HepG2 (cell line): Measurements from ENCODE around the gene LRP1B. TPM values are rescaled to one million over a fixed set of nuclear protein-coding genes. Genes with fewer than 3 reads are reported as not detected.

Experiments used
- ATAC-seq: fragments of 200-7000 bp; cut with Tn5 transposase; 3 replicates; pipeline ENCODE4 v1.9.1; 2020; ENCODE audit warnings: mild to moderate bottlenecking, moderate library complexity
- BruUV-seq: library from RNA; stranded (reverse); fragments of 400-500 nt; replicated peaks from 2 replicates; lab custom pipeline; 2021; lab: Mats Ljungman, UMichigan
- CTCF ChIA-PET: fragments of 300-600 bp; formaldehyde crosslinking; extraction: SDS; loops from one replicate; lab custom pipeline; 2021; ENCODE audit warnings: low total read pairs, inconsistent platforms, low intra/inter-chr PET ratio; lab: Yijun Ruan, JAX
- POLR2A ChIA-PET: fragments of 350-600 bp; sonication (Branson Sonifier 250); formaldehyde crosslinking; loops from one replicate; lab custom pipeline; 2020; ENCODE audit warnings: antibody characterized with exemption, inconsistent platforms; lab: Yijun Ruan, JAX
- DNase-seq: peaks from one replicate; pipeline ENCODE4 v3.0.0-alpha.2; 2015; ENCODE audit warnings: low spot score
- FAIRE-seq: peaks from 3 replicates; lab custom pipeline; 2011; peaks lifted over from hg19 to GRCh38; lab: Jason Lieb, UNC
- H2AFZ ChIP-seq: one replicate; pipeline ENCODE4 v1.6.1; 2011; ENCODE audit warnings: low read length, inconsistent platforms
- H3K27ac ChIP-seq: fragments of 300-600 bp; 3 replicates; pipeline ENCODE4 v1.8.0; 2011; ENCODE audit warnings: mixed run types, mild to moderate bottlenecking, mixed read lengths, low read length, inconsistent platforms; ENCODE audit not compliant: insufficient read depth; ENCODE audit errors: extremely low read length
- H3K27me3 ChIP-seq, 2 experiments: fragments of 200-600 bp in 1 of 2; 2 replicates in 1 of 2; 3 replicates in 1 of 2; pipeline versions ENCODE4 v1.6.0 to v1.8.0; 2011; ENCODE audit warnings: low read length in 2 of 2, mild to moderate bottlenecking in 2 of 2, moderate library complexity in 2 of 2, inconsistent platforms in 1 of 2; ENCODE audit not compliant: insufficient read depth in 2 of 2, control insufficient read depth in 1 of 2
- H3K36me3 ChIP-seq, 2 experiments: fragments of 200-600 bp in 1 of 2; replicated peaks in 1 of 2; 2 replicates in 1 of 2; 3 replicates in 1 of 2; pipeline versions ENCODE4 v1.5.1 to v1.8.0; 2011; ENCODE audit warnings: low read length in 2 of 2, inconsistent platforms in 1 of 2; ENCODE audit not compliant: insufficient read depth in 2 of 2, control insufficient read depth in 1 of 2
- H3K4me1 ChIP-seq: 2 replicates; pipeline ENCODE4 v1.5.1; 2012; ENCODE audit warnings: low read length, inconsistent platforms; ENCODE audit not compliant: insufficient read depth
- H3K4me2 ChIP-seq: 2 replicates; pipeline ENCODE4 v1.6.0; 2011; ENCODE audit warnings: low read depth, low read length, inconsistent platforms
- H3K4me3 ChIP-seq, 3 experiments: fragments of 200-600 bp in 1 of 3; sonication (generic), shearing (Covaris generic) in 1 of 3; replicated peaks in 1 of 3; 2 replicates each; pipeline ENCODE4 v1.5.1; 2011 to 2016; ENCODE audit warnings: low read length in 3 of 3, inconsistent platforms in 2 of 3, low read depth in 2 of 3, mild to moderate bottlenecking in 2 of 3, control low read depth in 1 of 3, mixed read lengths in 1 of 3; ENCODE audit not compliant: insufficient read depth in 1 of 3
- H3K79me2 ChIP-seq: one replicate; pipeline ENCODE4 v1.6.1; 2011; ENCODE audit warnings: low read length, inconsistent platforms; ENCODE audit not compliant: insufficient read depth
- H3K9ac ChIP-seq: 2 replicates; pipeline ENCODE4 v1.6.0; 2011; ENCODE audit warnings: mild to moderate bottlenecking, low read depth, low read length, inconsistent platforms; ENCODE audit not compliant: insufficient read depth
- H3K9me3 ChIP-seq: 2 replicates; pipeline ENCODE4 v1.5.1; 2012; ENCODE audit warnings: mild to moderate bottlenecking, low read length
- H4K20me1 ChIP-seq: 2 replicates; pipeline ENCODE4 v1.6.0; 2011; ENCODE audit warnings: inconsistent platforms, mild to moderate bottlenecking, low read length, moderate library complexity; ENCODE audit not compliant: insufficient read depth
- SMYD3 ChIP-seq: sonication (generic); formaldehyde crosslinking; IDR thresholded peaks from 2 replicates; pipeline ENCODE4 v1.8.1; 2023; ENCODE audit warnings: mild to moderate bottlenecking, missing genetic modification reagents
- SRSF1 ChIP-seq: fragments of 200-400 bp; formaldehyde crosslinking; optimal IDR thresholded peaks from 2 replicates; pipeline ENCODE3; 2017; ENCODE audit warnings: mild to moderate bottlenecking, low read depth, low read length, moderate library complexity
- ZBTB42 ChIP-seq: sonication (generic); formaldehyde crosslinking; IDR thresholded peaks from 2 replicates; pipeline ENCODE4 v1.5.0; 2020; ENCODE audit warnings: mild to moderate bottlenecking, missing genetic modification reagents
- ZNF619 ChIP-seq: sonication (generic); formaldehyde crosslinking; IDR thresholded peaks from 2 replicates; pipeline ENCODE4 v1.4.0; 2020; ENCODE audit warnings: mild to moderate bottlenecking, missing genetic modification reagents
- ZSCAN31 ChIP-seq: sonication (generic); formaldehyde crosslinking; IDR thresholded peaks from 2 replicates; pipeline ENCODE4 v1.5.0; 2020; ENCODE audit warnings: low read depth, mild to moderate bottlenecking, missing genetic modification reagents
- WGBS: methylation state at CpG from one replicate; pipeline ENCODE4 v1.1.6; 2017; ENCODE audit warnings: low lambda C conversion rate; 5-methylcytosine and 5-hydroxymethylcytosine counted together
- in situ Hi-C: cut with HindIII; loops from 2 replicates; pipeline ENCODE4 v1.10.0; 2017; ENCODE audit warnings: low pct_unique_long_range_greater_than_20kb; ENCODE audit not compliant: extremely low pct_ligation_motif_present
- intact Hi-C: fragments of 100-400 bp; cut with micrococcal nuclease; formaldehyde crosslinking; loops from one replicate; pipeline ENCODE4 v1.10.0; 2022; ENCODE audit not compliant: unreplicated experiment
- polyA plus RNA-seq, 8 experiments: library from polyadenylated mRNA; depleted of rRNA in 3 of 8; stranded (reverse) in 7 of 8; unstranded in 1 of 8; fragments of >200 nt; fragmentation: Illumina TruSeq in 4 of 8; extraction: Trizol in 4 of 8; gene quantifications; 2 replicates each; pipeline versions ENCODE4 v1.2.1 to v1.2.3, GENCODE V29; 2011 to 2016; ENCODE audit warnings: low read depth in 4 of 8, missing spikeins in 1 of 8, mixed read lengths in 1 of 8; ENCODE audit not compliant: insufficient read depth in 1 of 8
- total RNA-seq, 5 experiments: library from RNA; depleted of rRNA; stranded (reverse); fragments of >200 nt; fragmentation: Illumina TruSeq; extraction: Trizol; gene quantifications; 2 replicates each; pipeline ENCODE4 v1.2.3, GENCODE V29; 2016; ENCODE audit warnings: low read depth in 1 of 5
- TF ChIP-seq, protein P1 (sequence below): sonication (generic); formaldehyde crosslinking; IDR thresholded peaks from 2 replicates; pipeline ENCODE4 v1.4.0; 2020; ENCODE audit warnings: mild to moderate bottlenecking, missing genetic modification reagents
- TF ChIP-seq, protein P2 (sequence below): sonication (generic); formaldehyde crosslinking; IDR thresholded peaks from 2 replicates; pipeline ENCODE4 v1.4.0; 2020; ENCODE audit warnings: mild to moderate bottlenecking, missing genetic modification reagents
- TF ChIP-seq, protein P3 (sequence below): IDR thresholded peaks from 2 replicates; pipeline ENCODE4 v1.6.1; 2016; ENCODE audit warnings: mild to moderate bottlenecking, missing biosample characterization, missing genetic modification reagents

The LRP1B gene
- total and polyA plus RNA-seq, 2 of the 13 experiments (the other 11 are each of a cell fraction or from before 2014, with no cell fraction given) = 0.04 TPM; not detected in 1

DNA sequence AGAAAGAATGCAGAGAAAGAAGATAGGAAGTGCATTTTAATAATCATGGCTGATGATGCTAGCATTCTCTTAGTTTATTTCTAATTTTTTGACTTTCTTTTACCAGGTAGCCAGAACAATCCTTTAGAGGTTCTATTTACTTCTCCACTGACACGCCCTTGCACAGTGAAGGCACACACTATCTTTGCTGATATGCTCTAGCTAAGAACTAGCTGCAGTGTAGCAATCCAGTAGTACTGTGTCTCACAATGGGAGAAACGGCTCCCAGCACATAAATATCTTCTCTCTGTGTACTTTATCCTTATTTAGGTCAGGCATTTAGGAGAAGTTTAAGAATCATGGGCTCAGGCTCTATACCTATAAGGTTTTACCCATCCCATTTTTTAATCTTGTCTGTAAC is 1005.4 kb downstream of the LRP1B start:
- Histone ChIP-seq H3K27ac (no peak overlapping the region), H3K36me3 (no peaks in the 10 kb centered on the region), H3K4me3 (no peak overlapping the region), H2AFZ (no peak overlapping the region), H3K9ac (no peak overlapping the region), H3K79me2 (no peaks in the 10 kb centered on the region), H3K4me1 (no peaks in the 10 kb centered on the region), H3K27me3 (no peaks in the 10 kb centered on the region), H3K4me2 (no peak overlapping the region), H4K20me1 (no peaks in the 10 kb centered on the region), H3K9me3 (no peaks in the 10 kb centered on the region)
- WGBS = 2% methylated on average over 2 of the region's 2 CpGs
- no peak for FAIRE-seq
- DNase-seq = no peak
- TF ChIP-seq ZBTB42 (CRISPR knock-in tag) (no peak), SRSF1 (no peak), SMYD3 (no peak), ZNF619 (no peak), ZSCAN31 (CRISPR knock-in tag) (no peak)
- TF ChIP-seq, protein P1, sequence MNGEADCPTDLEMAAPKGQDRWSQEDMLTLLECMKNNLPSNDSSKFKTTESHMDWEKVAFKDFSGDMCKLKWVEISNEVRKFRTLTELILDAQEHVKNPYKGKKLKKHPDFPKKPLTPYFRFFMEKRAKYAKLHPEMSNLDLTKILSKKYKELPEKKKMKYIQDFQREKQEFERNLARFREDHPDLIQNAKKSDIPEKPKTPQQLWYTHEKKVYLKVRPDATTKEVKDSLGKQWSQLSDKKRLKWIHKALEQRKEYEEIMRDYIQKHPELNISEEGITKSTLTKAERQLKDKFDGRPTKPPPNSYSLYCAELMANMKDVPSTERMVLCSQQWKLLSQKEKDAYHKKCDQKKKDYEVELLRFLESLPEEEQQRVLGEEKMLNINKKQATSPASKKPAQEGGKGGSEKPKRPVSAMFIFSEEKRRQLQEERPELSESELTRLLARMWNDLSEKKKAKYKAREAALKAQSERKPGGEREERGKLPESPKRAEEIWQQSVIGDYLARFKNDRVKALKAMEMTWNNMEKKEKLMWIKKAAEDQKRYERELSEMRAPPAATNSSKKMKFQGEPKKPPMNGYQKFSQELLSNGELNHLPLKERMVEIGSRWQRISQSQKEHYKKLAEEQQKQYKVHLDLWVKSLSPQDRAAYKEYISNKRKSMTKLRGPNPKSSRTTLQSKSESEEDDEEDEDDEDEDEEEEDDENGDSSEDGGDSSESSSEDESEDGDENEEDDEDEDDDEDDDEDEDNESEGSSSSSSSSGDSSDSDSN (CRISPR knock-in tag) = no peak
- TF ChIP-seq, protein P2, sequence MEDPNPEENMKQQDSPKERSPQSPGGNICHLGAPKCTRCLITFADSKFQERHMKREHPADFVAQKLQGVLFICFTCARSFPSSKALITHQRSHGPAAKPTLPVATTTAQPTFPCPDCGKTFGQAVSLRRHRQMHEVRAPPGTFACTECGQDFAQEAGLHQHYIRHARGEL (CRISPR knock-in tag) = no peak
- TF ChIP-seq, protein P3, sequence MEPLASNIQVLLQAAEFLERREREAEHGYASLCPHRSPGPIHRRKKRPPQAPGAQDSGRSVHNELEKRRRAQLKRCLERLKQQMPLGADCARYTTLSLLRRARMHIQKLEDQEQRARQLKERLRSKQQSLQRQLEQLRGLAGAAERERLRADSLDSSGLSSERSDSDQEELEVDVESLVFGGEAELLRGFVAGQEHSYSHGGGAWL (CRISPR knock-in tag) = no peak
- CTCF ChIA-PET = no interaction called here
- ATAC-seq = no peak
- intact Hi-C loops (no loop called here), in situ Hi-C loops (no loop called here)
- BruUV-seq = no TSS peak
- POLR2A ChIA-PET = no interaction called here
